Uterus (tissue), 4 donors: ENCODE data around the gene SORL1. TPM values are rescaled to one million over a fixed set of nuclear protein-coding genes. Genes with fewer than 3 reads are reported as not detected.
A peak's percentile ranks its signal among the peaks of the same experiment; 100 is the strongest.

Experiments used
- DNase-seq, 2 donors: peaks; one replicate each; pipeline ENCODE4 v3.0.0-alpha.2; 2019 to 2020
- H3K27ac ChIP-seq, 2 donors: fragments of 200-600 bp; sonication (generic); 1 replicate in 1 of 2; 2 replicates in 1 of 2; pipeline ENCODE4 v1.5.1; 2016 to 2018
- H3K27me3 ChIP-seq, 2 donors: fragments of 200-600 bp; sonication (generic); one replicate each; pipeline ENCODE4 v1.5.1; 2018 to 2019; ENCODE audit warnings: control low read depth in 1 of 2
- H3K36me3 ChIP-seq, 2 donors: fragments of 200-600 bp; sonication (generic); one replicate each; pipeline ENCODE4 v1.5.1; 2019; ENCODE audit warnings: control low read depth in 1 of 2
- H3K4me1 ChIP-seq, 2 donors: fragments of 200-600 bp; sonication (generic); one replicate each; pipeline ENCODE4 v1.5.1; 2018 to 2019; ENCODE audit warnings: control low read depth in 1 of 2
- H3K4me3 ChIP-seq, 2 donors: fragments of 200-600 bp; sonication (generic); 1 replicate in 1 of 2; 2 replicates in 1 of 2; pipeline ENCODE4 v1.5.1; 2018 to 2019; ENCODE audit warnings: mild to moderate bottlenecking in 1 of 2
- H3K9me3 ChIP-seq, 2 donors: fragments of 200-600 bp; sonication (generic); one replicate each; pipeline ENCODE4 v1.5.1; 2019; ENCODE audit warnings: control low read depth in 1 of 2
- POLR2A ChIP-seq, 2 donors: fragments of 450-650 bp; IDR thresholded peaks; one replicate each; pipeline ENCODE4 v1.6.1; 2016; ENCODE audit warnings: antibody characterized with exemption in 2 of 2, mild to moderate bottlenecking in 1 of 2, moderate library complexity in 1 of 2
- intact Hi-C: fragments of 100-400 bp; cut with DNase I; formaldehyde crosslinking; loops from one replicate; pipeline ENCODE4 v1.15.1; 2023; ENCODE audit warnings: low total_unique reads
- total RNA-seq, 4 donors: library from RNA; depleted of rRNA in 3 of 4; stranded (reverse); fragments of >200 nt in 3 of 4; gene quantifications; one replicate each; pipeline versions ENCODE4 v1.1.0 to v1.2.4, GENCODE V29; 2014 to 2023
- TF ChIP-seq, protein P1 (sequence below), 4 experiments: fragments of 200-600 bp in 2 of 4; fragments of 450-650 bp in 2 of 4; sonication (generic) in 2 of 4; IDR thresholded peaks; one replicate each; pipeline ENCODE4 v1.5.1; 2016 to 2019; ENCODE audit warnings: antibody characterized with exemption in 4 of 4, mild to moderate bottlenecking in 2 of 4, moderate library complexity in 1 of 4
- donor health status: DM: yes; HTN: yes; CAD: no.

Gene SORL1
- total RNA-seq, 4 donors from 2014 or later = 7.6 to 42.6 (median 17.2) TPM

DNA sequence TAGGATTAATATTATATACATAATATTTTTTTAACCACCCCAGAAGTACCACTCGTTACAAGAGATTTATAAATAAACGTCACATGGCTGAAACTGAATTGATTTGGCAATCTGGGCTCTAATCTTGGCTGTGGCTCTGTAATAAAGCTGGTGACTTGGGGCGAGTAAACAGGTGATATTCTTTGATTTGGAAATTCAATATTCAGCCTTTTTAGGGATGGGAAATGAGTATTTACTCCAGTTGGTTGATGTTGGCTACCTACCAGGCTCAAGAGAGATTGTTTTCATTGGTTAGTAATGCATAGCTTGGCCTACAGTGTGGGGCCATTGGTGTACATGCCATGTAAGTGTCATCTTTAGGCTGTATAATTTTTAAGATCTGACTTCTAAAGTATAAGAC lies 118.3 kb downstream of the SORL1 start:
- Histone ChIP-seq H3K36me3 (no peaks in the 10 kb centered on the region), H3K27ac (no peak overlapping the region), H3K4me3 (no peak overlapping the region), H3K4me1 (peaks cover 0 to 2% of the 10 kb centered on the region in 2 donors), H3K9me3 (no peaks in the 10 kb centered on the region), H3K27me3 (no peaks in the 10 kb centered on the region)
- intact Hi-C loops = no loop called here
- TF ChIP-seq POLR2A (IDR thresholded peaks at IDR 0.05) = no peak
- TF ChIP-seq, protein P1, sequence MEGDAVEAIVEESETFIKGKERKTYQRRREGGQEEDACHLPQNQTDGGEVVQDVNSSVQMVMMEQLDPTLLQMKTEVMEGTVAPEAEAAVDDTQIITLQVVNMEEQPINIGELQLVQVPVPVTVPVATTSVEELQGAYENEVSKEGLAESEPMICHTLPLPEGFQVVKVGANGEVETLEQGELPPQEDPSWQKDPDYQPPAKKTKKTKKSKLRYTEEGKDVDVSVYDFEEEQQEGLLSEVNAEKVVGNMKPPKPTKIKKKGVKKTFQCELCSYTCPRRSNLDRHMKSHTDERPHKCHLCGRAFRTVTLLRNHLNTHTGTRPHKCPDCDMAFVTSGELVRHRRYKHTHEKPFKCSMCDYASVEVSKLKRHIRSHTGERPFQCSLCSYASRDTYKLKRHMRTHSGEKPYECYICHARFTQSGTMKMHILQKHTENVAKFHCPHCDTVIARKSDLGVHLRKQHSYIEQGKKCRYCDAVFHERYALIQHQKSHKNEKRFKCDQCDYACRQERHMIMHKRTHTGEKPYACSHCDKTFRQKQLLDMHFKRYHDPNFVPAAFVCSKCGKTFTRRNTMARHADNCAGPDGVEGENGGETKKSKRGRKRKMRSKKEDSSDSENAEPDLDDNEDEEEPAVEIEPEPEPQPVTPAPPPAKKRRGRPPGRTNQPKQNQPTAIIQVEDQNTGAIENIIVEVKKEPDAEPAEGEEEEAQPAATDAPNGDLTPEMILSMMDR (IDR thresholded peaks at IDR 0.05) = no peak
- no peak for DNase-seq

DNA sequence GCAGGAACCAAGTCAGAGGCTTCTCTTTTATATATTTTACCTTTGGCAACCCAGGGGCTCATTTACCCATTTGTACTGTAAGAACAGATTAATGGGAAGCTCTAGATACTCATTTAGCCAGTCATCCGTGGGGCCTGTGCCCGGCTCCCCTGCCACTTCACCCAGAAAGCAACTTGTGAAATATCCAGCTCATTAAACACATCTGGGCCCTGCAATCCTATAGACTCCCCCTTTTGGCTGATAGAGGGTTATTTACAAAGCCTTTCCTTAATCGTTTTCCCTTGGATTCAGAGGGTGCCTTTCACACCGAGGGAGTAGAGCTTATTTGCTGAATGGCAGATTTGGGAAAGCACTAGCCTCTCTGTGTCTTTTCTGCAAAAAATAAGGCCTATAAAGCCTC lies 119.4 kb downstream of the SORL1 start:
- intact Hi-C loops = no loop called here
- Histone ChIP-seq H3K27ac (no peak overlapping the region), H3K4me1 (peaks cover 0 to 9% of the 10 kb centered on the region in 2 donors), H3K36me3 (no peaks in the 10 kb centered on the region), H3K4me3 (no peak overlapping the region), H3K9me3 (no peaks in the 10 kb centered on the region), H3K27me3 (no peaks in the 10 kb centered on the region)
- DNase-seq = no peak
- TF ChIP-seq, protein P1 (IDR thresholded peaks at IDR 0.05) = no peak
- no peak for TF ChIP-seq POLR2A (IDR thresholded peaks at IDR 0.05)

DNA sequence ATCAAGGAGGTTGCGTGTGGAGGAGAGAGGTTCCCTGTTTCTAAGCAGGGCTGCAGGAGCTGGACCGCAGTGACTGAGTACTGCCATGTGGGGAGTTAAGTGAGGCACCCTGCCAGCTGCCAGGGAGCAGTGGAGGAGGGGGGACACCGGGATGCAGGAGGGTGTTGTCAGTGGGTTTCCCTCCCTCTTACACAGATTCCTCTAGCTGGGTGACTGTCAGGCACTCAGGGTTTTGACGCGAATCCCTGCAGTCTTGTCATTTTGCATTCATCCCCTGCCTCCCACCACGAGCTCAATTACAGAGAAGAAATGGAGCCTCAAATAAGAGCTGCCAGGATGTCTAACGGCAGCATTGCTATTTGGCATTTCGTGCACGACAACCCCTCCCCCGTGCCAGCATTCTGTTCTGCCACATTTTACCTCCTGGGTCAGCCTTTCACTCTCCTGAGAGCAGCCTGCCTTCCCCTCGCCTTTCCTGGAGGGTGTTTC lies 120.5 kb downstream of the SORL1 start:
- DNase-seq = no peak
- Histone ChIP-seq H3K36me3 (no peaks in the 10 kb centered on the region), H3K27ac (no peak overlapping the region), H3K27me3 (no peaks in the 10 kb centered on the region), H3K4me3 (no peak overlapping the region), H3K9me3 (no peaks in the 10 kb centered on the region), H3K4me1 (peaks cover 0 to 9% of the 10 kb centered on the region in 2 donors)
- TF ChIP-seq POLR2A (IDR thresholded peaks at IDR 0.05) = no peak
- TF ChIP-seq, protein P1 (IDR thresholded peaks at IDR 0.05) = no peak
- intact Hi-C loops = no loop called here

DNA sequence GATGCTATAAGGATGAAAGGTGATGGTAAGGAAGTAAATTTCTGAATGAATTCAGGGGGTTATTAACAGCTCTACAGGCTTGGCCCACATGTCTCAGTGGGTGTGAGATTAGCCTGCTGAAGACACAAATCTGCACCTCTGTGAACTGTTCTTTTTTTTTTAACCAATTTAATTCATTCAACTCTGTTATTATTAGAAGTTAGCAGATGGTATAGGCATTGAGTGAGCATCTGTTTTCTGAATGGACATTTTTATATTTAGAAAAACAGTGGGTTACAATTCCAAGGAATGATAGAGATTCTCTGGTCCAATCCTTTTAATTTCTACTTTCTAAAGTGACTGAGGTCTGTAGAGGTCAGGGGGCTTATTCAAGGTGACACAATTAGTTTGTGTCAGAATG lies 122.7 kb downstream of the SORL1 start:
- intact Hi-C loops = no loop called here
- no peak overlapping the region for H3K4me3 ChIP-seq
- no peak for DNase-seq
- H3K4me1 ChIP-seq = peaks cover 0 to 9% of the 10 kb centered on the region in 2 donors
- H3K27me3 ChIP-seq = no peaks in the 10 kb centered on the region
- H3K36me3 ChIP-seq = no peaks in the 10 kb centered on the region
- TF ChIP-seq, protein P1 (IDR thresholded peaks at IDR 0.05) = no peak
- TF ChIP-seq POLR2A (IDR thresholded peaks at IDR 0.05) = no peak
- peak overlapping the region; percentile 42 to 67 for H3K27ac ChIP-seq
- no peaks in the 10 kb centered on the region for H3K9me3 ChIP-seq

DNA sequence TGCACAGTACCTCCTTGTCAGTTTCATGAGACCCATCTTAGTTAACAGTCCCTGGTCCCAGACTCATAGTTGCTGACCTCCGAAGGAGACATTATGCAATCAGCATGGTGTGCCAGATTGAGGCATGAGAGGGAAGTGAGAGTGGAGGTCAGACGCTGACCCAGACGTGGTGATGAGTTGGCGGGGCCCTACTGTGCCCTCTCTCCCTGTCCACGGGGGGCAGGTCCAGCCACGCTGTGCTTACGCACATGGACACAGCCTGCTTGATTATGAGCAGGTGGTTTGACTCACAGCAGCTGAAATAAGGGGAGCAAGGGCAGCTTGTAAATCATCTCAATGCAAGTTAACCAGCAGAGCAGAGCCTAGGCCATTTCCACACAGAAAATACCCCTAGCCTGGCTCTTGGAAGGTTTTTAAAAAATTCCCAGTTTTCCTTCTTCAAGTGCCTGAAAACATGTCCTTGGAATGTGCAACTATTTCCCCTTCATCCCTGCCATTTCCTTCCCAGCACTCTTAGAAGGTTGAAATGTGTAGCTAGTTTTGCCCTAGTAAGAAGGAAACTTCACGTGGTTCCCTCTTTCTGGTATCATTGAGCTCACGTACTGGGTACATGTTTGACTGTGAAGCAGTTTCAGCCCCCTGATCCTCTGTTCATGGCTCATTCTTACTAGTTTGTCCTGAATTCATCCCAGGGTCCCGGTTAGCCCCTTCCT lies 123.3 kb downstream of the SORL1 start:
- Histone ChIP-seq H3K27ac (peak overlapping the region; percentile 42 to 67), H3K4me1 (peaks cover 0 to 9% of the 10 kb centered on the region in 2 donors), H3K36me3 (no peaks in the 10 kb centered on the region), H3K9me3 (no peaks in the 10 kb centered on the region), H3K27me3 (no peaks in the 10 kb centered on the region), H3K4me3 (no peak overlapping the region)
- intact Hi-C loops = no loop called here
- DNase-seq = peak; percentile 87 to 88
- TF ChIP-seq, protein P1 (IDR thresholded peaks at IDR 0.05) = no peak
- no peak for TF ChIP-seq POLR2A (IDR thresholded peaks at IDR 0.05)
